Activated CD8-positive, alpha-beta memory T cell treated with anti-CD3 and anti-CD28 coated beads for 1 hour (primary cell): ENCODE measurements around the gene PAK4.

Source experiments
- DNase-seq, 2 donors: peaks; one replicate each; pipeline ENCODE4 v3.0.0-alpha.2; 2020; ENCODE audit warnings: low read depth in 1 of 2; ENCODE audit errors: extremely low read depth in 1 of 2

PAK4 gene

GRCh38 chr19:39177110-39177699 lies 51.6 kb downstream of the PAK4 start:
- DNase-seq: no peak

GRCh38 chr19:39177736-39178135 lies 52.1 kb downstream of the PAK4 start:
- no peak for DNase-seq

DNA sequence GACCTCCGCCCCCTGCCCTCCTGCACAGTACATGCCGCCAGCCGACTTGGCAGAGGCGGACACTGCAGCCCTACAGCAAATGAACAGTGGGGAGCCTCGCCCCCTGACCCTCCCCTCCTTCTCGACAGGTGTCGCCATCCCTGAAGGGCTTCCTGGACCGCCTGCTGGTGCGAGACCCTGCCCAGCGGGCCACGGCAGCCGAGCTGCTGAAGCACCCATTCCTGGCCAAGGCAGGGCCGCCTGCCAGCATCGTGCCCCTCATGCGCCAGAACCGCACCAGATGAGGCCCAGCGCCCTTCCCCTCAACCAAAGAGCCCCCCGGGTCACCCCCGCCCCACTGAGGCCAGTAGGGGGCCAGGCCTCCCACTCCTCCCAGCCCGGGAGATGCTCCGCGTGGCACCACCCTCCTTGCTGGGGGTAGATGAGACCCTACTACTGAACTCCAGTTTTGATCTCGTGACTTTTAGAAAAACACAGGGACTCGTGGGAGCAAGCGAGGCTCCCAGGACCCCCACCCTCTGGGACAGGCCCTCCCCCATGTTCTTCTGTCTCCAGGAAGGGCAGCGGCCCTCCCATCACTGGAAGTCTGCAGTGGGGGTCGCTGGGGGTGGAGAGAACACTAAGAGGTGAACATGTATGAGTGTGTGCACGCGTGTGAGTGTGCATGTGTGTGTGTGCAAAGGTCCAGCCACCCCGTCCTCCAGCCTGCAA lies 52.9 kb downstream of the PAK4 start:
- DNase-seq: no peak

- DNase-seq: no peak
Observed at GRCh38 chr19:39179754-39180153, 54.2 kb downstream of the PAK4 start.

DNA sequence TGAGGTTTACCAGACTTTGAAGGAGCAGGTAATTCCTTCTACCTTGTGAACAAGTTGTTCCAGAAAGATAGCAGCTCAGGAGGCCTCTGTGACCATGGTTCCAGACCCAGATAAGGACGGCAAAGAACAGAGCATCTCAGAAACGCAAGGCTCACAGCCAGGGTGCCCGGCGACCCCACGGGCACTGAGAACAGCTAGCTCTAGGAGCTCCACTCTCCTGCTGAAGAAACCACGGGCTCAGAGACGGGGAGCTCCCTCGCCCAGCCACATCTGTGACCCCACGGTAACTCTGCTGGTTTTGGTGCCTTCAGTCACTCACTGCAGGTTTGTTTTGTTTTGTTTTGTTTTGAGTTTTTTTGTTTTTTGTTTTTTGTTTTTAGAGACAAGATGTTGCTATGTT lies 55.2 kb downstream of the PAK4 start:
- no peak for DNase-seq

- DNase-seq: no peak
Observed at GRCh38 chr19:39181500-39182173, 56.1 kb downstream of the PAK4 start.

DNA sequence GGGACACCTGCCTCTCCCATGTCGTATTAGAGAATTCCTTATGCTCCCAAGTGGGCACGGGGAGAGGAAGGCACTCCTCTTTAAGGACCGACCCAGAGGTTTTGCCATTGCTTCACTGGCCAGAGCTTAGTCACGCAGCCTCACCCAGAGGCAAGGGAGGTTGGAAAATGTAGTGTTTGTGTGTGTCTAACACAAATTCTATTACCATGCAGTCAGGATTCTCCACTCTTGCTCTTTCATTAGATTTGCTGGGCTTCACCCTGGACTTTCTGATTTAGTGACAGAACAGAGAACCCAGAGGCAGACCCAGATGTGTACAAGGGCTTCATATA lies 56.6 kb downstream of the PAK4 start:
- DNase-seq: no peak

DNA sequence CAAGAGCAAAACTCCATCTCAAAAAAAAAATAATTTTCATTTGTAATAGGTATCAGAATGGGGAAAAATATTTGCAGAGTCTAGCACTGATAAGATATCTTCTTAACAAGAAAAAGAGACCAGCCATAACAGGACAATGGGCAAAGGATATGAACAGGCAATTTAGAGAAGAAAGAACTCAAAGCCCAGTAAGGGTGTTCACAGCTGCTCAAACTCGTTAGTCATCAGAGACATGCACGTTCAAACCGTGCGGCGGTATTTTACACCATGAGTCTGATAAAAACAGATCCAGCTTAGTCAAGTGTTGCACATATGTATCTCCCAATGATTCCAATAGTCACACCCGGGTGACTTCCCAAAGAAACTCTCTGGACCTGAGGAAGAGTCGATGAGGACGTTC lies 57.5 kb downstream of the PAK4 start:
- no peak for DNase-seq

- DNase-seq: no peak
Observed at GRCh38 chr19:39186391-39186790, 60.8 kb downstream of the PAK4 start.

DNA sequence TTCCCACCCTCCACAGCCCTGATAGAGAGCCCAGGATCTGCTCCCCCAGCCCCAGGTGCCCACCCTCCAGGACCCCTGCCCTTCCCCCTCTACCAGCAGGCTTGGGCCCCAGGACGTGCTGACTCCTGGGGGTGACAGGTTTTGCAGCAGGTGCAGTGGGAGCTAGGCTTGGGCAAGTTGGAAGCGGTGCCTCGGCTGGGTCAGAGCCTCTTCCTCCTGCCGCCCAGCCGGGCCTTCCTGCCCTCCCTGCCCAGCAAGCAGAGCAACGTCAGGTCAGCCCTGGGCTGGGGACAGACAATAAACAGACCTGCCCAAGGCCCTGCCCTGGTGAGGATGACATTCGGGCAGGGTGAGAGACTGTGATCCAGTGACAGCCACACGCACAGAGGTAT lies 62.0 kb downstream of the PAK4 start:
- DNase-seq: no peak

- no peak for DNase-seq
Observed at GRCh38 chr19:39188960-39189359, 63.4 kb downstream of the PAK4 start.

GRCh38 chr19:39190768-39191167 lies 65.2 kb downstream of the PAK4 start:
- no peak for DNase-seq

GRCh38 chr19:39192846-39193245 lies 67.3 kb downstream of the PAK4 start:
- DNase-seq: no peak

DNA sequence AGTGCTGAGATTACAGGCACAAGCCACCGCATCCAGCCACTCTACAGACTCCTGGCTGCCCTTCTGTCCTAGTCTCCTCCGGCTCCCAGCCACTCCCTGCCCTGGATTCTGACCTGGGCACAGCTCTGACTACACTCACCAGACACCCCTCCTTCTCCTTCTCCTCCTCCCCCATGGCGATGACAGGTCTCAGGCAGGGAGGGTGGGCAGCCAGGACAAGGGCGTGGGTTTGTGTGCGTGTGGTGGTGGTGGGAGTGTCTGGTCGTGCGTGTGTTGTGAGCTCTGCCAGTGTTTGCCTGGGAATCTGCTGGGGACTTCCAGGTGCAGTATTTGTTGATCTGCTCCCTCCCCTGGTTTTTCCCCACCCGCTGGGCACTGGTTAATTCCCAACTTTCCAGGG lies 68.2 kb downstream of the PAK4 start:
- DNase-seq: no peak

DNA sequence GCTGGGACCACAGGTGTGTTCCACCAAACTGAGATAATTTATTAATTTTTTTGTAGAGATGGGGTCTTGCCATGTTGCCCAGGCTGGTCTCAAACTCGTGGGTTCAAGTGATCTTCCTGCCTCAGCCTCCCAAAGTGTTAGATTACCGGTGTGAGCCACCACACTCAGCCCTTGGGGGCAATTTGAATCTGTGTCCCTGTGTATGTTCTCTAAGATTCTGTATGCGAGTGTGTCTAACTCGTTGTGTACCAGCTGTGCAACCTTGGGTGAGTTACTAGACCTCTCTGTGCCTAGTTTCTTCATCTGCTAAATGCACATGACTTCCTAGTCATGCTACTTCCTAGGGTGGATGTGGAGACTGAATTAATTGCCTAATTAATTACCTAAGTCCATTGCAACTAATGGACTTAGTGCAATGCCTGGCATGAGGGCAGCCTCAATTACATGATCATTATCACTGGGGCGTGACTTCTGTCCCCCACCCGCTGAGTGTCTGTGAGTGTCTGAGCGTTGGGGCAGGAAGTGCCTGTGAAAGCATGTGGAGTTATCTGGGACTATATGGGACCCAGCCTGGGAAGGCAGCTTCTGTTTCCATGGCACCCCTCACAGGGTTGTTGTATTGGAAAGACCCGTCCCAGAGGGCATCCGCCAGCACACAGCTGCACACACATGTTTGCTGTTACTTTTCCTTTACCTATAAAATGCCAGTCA lies 69.4 kb downstream of the PAK4 start:
- DNase-seq: no peak

GRCh38 chr19:39195755-39196154 lies 70.2 kb downstream of the PAK4 start:
- no peak for DNase-seq

DNA sequence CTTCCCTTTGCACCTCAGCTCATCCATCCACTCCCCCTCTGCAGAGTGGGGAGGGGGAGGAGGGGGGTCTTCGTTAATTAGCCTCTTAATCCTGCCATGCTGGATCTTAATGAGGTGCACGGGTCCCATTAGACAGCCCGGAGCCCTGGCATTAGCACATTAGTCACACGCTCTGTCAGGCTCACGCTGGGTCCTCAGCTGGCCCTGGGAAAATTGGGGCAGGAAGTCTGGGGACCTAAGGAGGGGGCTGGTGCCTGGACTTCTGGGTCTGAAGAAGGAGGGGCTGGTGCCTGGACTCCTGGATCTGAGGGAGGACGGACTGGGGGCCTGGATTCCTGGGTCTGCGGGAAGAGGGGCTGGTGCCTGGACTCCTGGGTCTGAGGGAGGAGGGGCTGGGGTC lies 70.7 kb downstream of the PAK4 start:
- no peak for DNase-seq

GRCh38 chr19:39196860-39197562 lies 71.4 kb downstream of the PAK4 start, which contains the start of gene NCCRP1:
Gene NCCRP1, plus strand, starts transcription at chr19:39196964. Its CDS starts 19 bp downstream, at chr19:39196983.
- no peak for DNase-seq

GRCh38 chr19:39197808-39198207 lies 72.2 kb downstream of the PAK4 start:
- DNase-seq: no peak

DNA sequence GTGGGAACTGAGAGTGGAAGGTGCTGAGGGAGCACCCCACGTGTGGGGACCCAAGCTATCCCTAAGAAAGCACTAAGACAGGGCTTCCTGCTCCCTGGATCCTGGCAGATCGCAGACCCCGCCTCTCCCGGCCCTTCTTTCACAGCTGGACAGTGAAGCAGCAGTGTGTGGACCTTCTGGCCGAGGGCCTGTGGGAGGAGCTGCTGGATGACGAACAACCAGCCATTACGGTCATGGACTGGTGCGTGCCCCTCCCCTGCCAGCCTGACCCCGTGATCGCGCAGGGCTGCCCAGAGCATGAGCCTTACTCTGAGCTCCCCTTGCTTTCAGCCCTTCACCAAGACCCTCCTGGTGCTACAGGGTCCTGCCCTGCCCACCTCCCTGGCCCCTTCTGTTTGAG lies 73.4 kb downstream of the PAK4 start:
- DNase-seq: no peak
